ENCODE results near the gene CSMD2. TPM values are rescaled to one million over a fixed set of nuclear protein-coding genes. Genes with fewer than 3 reads are reported as not detected.

CSMD2 gene
- total RNA-seq, 1 experiment from 2014 or later, result 0.22 TPM

GRCh38 chr1:33764149-33764548 lies 400.9 kb downstream of the CSMD2 start:
- no peak overlapping the region for H3K4me2 ChIP-seq (ENCODE audit: low read length)
- ATAC-seq (no peak), DNase-seq (ENCODE audit: low read depth, low spot score) (no peak)
- no TSS peak for BruUV-seq (replicated peaks)
- no peak overlapping the region for H2AFZ ChIP-seq (ENCODE audit: low read depth, low read length, poor library complexity, severe bottlenecking)
- no peaks in the 10 kb centered on the region for H3K79me2 ChIP-seq (ENCODE audit: insufficient read depth, low read length)
- no peak overlapping the region for H3K27ac ChIP-seq (ENCODE audit: low read depth, low read length)
- H3K4me1 ChIP-seq (ENCODE audit: control insufficient read depth in 1 of 2, insufficient read depth in 2 of 2, low read length in 2 of 2), result peaks cover 0 to 6% of the 10 kb centered on the region in 2 experiments; a peak in 1 of 4 replicates
- no peak overlapping the region for H3K4me3 ChIP-seq (replicated peaks in 1 of 2; ENCODE audit: low read depth in 1 of 2, low read length in 2 of 2)
- no peak for TF ChIP-seq EZH2phosphoT487 (IDR thresholded peaks at IDR 0.05; ENCODE audit: borderline replicate concordance)
- TF ChIP-seq ZBTB33 (IDR thresholded peaks at IDR 0.05; ENCODE audit: extremely low read depth, insufficient replicate concordance, low read length), result no peak
- TF ChIP-seq EZH2 (IDR thresholded peaks at IDR 0.05), result no peak
- TF ChIP-seq ZNF274 (IDR thresholded peaks at IDR 0.05; ENCODE audit: low read depth, low read length), result no peak
- TF ChIP-seq SIN3A (IDR thresholded peaks at IDR 0.05; ENCODE audit: low read depth), result no peak
- TF ChIP-seq, protein P1, sequence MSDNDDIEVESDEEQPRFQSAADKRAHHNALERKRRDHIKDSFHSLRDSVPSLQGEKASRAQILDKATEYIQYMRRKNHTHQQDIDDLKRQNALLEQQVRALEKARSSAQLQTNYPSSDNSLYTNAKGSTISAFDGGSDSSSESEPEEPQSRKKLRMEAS (IDR thresholded peaks at IDR 0.05), result no peak
- TF ChIP-seq, protein P2, sequence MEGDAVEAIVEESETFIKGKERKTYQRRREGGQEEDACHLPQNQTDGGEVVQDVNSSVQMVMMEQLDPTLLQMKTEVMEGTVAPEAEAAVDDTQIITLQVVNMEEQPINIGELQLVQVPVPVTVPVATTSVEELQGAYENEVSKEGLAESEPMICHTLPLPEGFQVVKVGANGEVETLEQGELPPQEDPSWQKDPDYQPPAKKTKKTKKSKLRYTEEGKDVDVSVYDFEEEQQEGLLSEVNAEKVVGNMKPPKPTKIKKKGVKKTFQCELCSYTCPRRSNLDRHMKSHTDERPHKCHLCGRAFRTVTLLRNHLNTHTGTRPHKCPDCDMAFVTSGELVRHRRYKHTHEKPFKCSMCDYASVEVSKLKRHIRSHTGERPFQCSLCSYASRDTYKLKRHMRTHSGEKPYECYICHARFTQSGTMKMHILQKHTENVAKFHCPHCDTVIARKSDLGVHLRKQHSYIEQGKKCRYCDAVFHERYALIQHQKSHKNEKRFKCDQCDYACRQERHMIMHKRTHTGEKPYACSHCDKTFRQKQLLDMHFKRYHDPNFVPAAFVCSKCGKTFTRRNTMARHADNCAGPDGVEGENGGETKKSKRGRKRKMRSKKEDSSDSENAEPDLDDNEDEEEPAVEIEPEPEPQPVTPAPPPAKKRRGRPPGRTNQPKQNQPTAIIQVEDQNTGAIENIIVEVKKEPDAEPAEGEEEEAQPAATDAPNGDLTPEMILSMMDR (IDR thresholded peaks at IDR 0.05 in 2 of 3, conservative IDR thresholded peaks at IDR 0.05 in 1 of 3; ENCODE audit: borderline replicate concordance in 1 of 3, insufficient read depth in 1 of 3, low read depth in 2 of 3, low read length in 2 of 3), result no peak
- no peak for TF ChIP-seq FOSL1 (IDR thresholded peaks at IDR 0.05; ENCODE audit: low read depth)
- no peak for TF ChIP-seq ZFX (IDR thresholded peaks at IDR 0.05)
- H3K27me3 ChIP-seq (ENCODE audit: insufficient read depth, low read length), result peaks cover 6% of the 10 kb centered on the region; the same call in 1 of the 2 replicates
- intact Hi-C loops (cut with micrococcal nuclease), result no loop called here
- RAD21 ChIA-PET (ENCODE audit: low non-redundant PET in 1 of 2, low total read pairs in 2 of 2, uncharacterized antibody in 2 of 2, unreplicated experiment in 2 of 2), result no interaction called here
- CTCF ChIA-PET, result no interaction called here
- H3K36me3 ChIP-seq (ENCODE audit: control insufficient read depth in 1 of 2, insufficient read depth in 2 of 2, low read length in 2 of 2), result no peaks in the 10 kb centered on the region
- no peaks in the 10 kb centered on the region for H3K9me3 ChIP-seq (ENCODE audit: control insufficient read depth in 1 of 2, insufficient read depth in 1 of 2, low read depth in 1 of 2, low read length in 2 of 2)
- POLR2A ChIA-PET, result no interaction called here
- no peak overlapping the region for H3K9ac ChIP-seq (ENCODE audit: low read length)
- no peaks in the 10 kb centered on the region for H4K20me1 ChIP-seq (ENCODE audit: insufficient read depth)
- H3K9me2 ChIP-seq (ENCODE audit: insufficient read depth), result no peaks in the 10 kb centered on the region
